LNCaP clone FGC (cell line): ENCODE results near the gene CCDC85C.

Experiments used
- DNase-seq: peaks from one replicate; pipeline ENCODE4 v3.0.0-alpha.2; 2011; ENCODE audit warnings: low read depth
- H3K4me3 ChIP-seq: 2 replicates; pipeline ENCODE4 v1.5.1; 2011; ENCODE audit warnings: mild to moderate bottlenecking, low read depth, low read length, control low read depth
- CTCF ChIP-seq: IDR thresholded peaks from 2 replicates; pipeline ENCODE4 v1.5.1; 2012; ENCODE audit warnings: mild to moderate bottlenecking; ENCODE audit not compliant: control insufficient read depth, insufficient read depth; ENCODE audit errors: extremely low read depth

Gene CCDC85C

GRCh38 chr14:99566009-99566389 is 38.0 kb downstream of the CCDC85C start:
- TF ChIP-seq CTCF = no peak
- H3K4me3 ChIP-seq = peak overlapping the region; percentile 36
- peak; percentile 100 for DNase-seq

GRCh38 chr14:99565383-99565782 is 38.6 kb downstream of the CCDC85C start:
- DNase-seq = no peak
- no peak for TF ChIP-seq CTCF
- peak overlapping the region; percentile 36 for H3K4me3 ChIP-seq

- H3K4me3 ChIP-seq = peak overlapping the region; percentile 2; the same call in 1 of the 2 replicates
- no peak for DNase-seq
- TF ChIP-seq CTCF = no peak
Measured at GRCh38 chr14:99564926-99565259, 39.1 kb downstream of the CCDC85C start.

- peak; percentile 95 for DNase-seq
- no peak for TF ChIP-seq CTCF
- H3K4me3 ChIP-seq = peak overlapping the region; percentile 10
Measured at GRCh38 chr14:99564256-99564925, 39.6 kb downstream of the CCDC85C start.

- peak overlapping the region; percentile 20; the same call in 1 of the 2 replicates for H3K4me3 ChIP-seq
- no peak for DNase-seq
- no peak for TF ChIP-seq CTCF
Measured at GRCh38 chr14:99563749-99564129, 40.3 kb downstream of the CCDC85C start.

GRCh38 chr14:99562856-99563748 is 40.9 kb downstream of the CCDC85C start:
- TF ChIP-seq CTCF = peak; percentile 89
- DNase-seq = peak; percentile 88
- H3K4me3 ChIP-seq = peak overlapping the region; percentile 20; the same call in 1 of the 2 replicates

GRCh38 chr14:99561864-99562263 is 42.1 kb downstream of the CCDC85C start:
- H3K4me3 ChIP-seq = peak overlapping the region; percentile 28; the same call in 1 of the 2 replicates
- no peak for DNase-seq
- TF ChIP-seq CTCF = no peak
